Measurements from ENCODE around the gene SORD.
"Not testable (repeated sequence)": the region's sequence is repeated elsewhere in the genome, so short reads cannot be mapped to it uniquely, and the experiment has no call there.

The SORD gene

GRCh38 chr15:45009046-45009445, 13.9 kb upstream of the SORD start:
- Histone ChIP-seq H3K4me3 (no peak overlapping the region), H3K27ac (no peak overlapping the region)
- no peak for TF ChIP-seq CTCF (IDR thresholded peaks at IDR 0.05)
- no peak for DNase-seq (ENCODE audit: low spot score)

GRCh38 chr15:45015114-45015513, 7.9 kb upstream of the SORD start:
- H3K27ac ChIP-seq; H3K4me3 ChIP-seq; DNase-seq (ENCODE audit: low spot score): not testable (repeated sequence)

GRCh38 chr15:45020222-45020900, 2.6 kb upstream of the SORD start:
- H3K4me3 ChIP-seq; H3K27ac ChIP-seq; DNase-seq (ENCODE audit: low spot score): not testable (repeated sequence)

- not testable (repeated sequence) for H3K27ac ChIP-seq; H3K4me3 ChIP-seq; DNase-seq (ENCODE audit: low spot score)
These were observed 2.1 kb upstream of the SORD start for GRCh38 chr15:45020901-45021259.

- DNase-seq (ENCODE audit: low spot score), result no peak
These were observed 1.6 kb upstream of the SORD start for GRCh38 chr15:45021348-45021747.

GRCh38 chr15:45023659-45024225, 747 bp downstream of the SORD start:
- TF ChIP-seq CTCF (IDR thresholded peaks at IDR 0.05), result no peak
- H3K4me3 ChIP-seq, result peak overlapping the region; percentile 81
- H3K27ac ChIP-seq, result peak overlapping the region; percentile 44 to 88
- no peak for DNase-seq (ENCODE audit: low spot score)

More at GRCh38 chr15:45021348-45021747, 1.6 kb upstream of the SORD start:
- TF ChIP-seq CTCF (IDR thresholded peaks at IDR 0.05), result no peak
- no peak overlapping the region for H3K27ac ChIP-seq
- H3K4me3 ChIP-seq, result no peak overlapping the region

- H3K27ac ChIP-seq; H3K4me3 ChIP-seq; DNase-seq (ENCODE audit: low spot score): not testable (repeated sequence)
These were observed 1.7 kb downstream of the SORD start for GRCh38 chr15:45024649-45025048.

GRCh38 chr15:45025627-45026026, 2.6 kb downstream of the SORD start:
- DNase-seq (ENCODE audit: low spot score); H3K27ac ChIP-seq; H3K4me3 ChIP-seq: not testable (repeated sequence)

- TF ChIP-seq CTCF (IDR thresholded peaks at IDR 0.05), result no peak
- Histone ChIP-seq H3K27ac (no peak overlapping the region), H3K4me3 (no peak overlapping the region)
- DNase-seq (ENCODE audit: low spot score), result no peak
These were observed 3.7 kb downstream of the SORD start for GRCh38 chr15:45026651-45027190.

- Histone ChIP-seq H3K4me3 (no peak overlapping the region), H3K27ac (no peak overlapping the region)
- no peak for TF ChIP-seq CTCF (IDR thresholded peaks at IDR 0.05)
- no peak for DNase-seq (ENCODE audit: low spot score)
These were observed 4.2 kb downstream of the SORD start for GRCh38 chr15:45027220-45027619.

All from coronary artery (tissue), 2 donors.